Right cardiac atrium (tissue), 5 donors: ENCODE data around the gene CATSPER1. TPM values are rescaled to one million over a fixed set of nuclear protein-coding genes. Genes with fewer than 3 reads are reported as not detected.
"Not testable (repeated sequence)": the region's sequence is repeated elsewhere in the genome, so short reads cannot be mapped to it uniquely, and the experiment has no call there.

Source experiments
- ATAC-seq, 2 donors: fragments of 200-7000 bp; cut with Tn5 transposase; one replicate each; pipeline versions ENCODE4 v1.8.0 to v1.9.1; 2020; ENCODE audit warnings: moderate library complexity in 2 of 2, mild to moderate bottlenecking in 1 of 2
- DNase-seq, 3 donors: peaks; one replicate each; pipeline ENCODE4 v3.0.0-alpha.2; 2020
- H3K27ac ChIP-seq: one replicate; pipeline ENCODE4 v1.5.1; 2013; ENCODE audit warnings: mild to moderate bottlenecking, low read length, control low read depth, moderate library complexity
- H3K27me3 ChIP-seq: one replicate; pipeline ENCODE4 v1.6.1; 2013; ENCODE audit not compliant: control insufficient read depth, insufficient read depth
- H3K4me1 ChIP-seq: one replicate; pipeline ENCODE4 v1.6.1; 2013; ENCODE audit warnings: low read length; ENCODE audit not compliant: control insufficient read depth, insufficient read depth
- H3K4me3 ChIP-seq: one replicate; pipeline ENCODE4 v1.5.1; 2013; ENCODE audit warnings: low read length, control low read depth
- H3K9me3 ChIP-seq: one replicate; pipeline ENCODE4 v1.6.1; 2013; ENCODE audit warnings: low read length; ENCODE audit not compliant: control insufficient read depth
- WGBS: extraction: QIAGEN DNeasy Blood & Tissue Kit; methylation state at CpG from one replicate; pipeline ENCODE4 v1.1.7; 2013; 5-methylcytosine and 5-hydroxymethylcytosine counted together
- intact Hi-C, 4 donors: fragments of 100-400 bp; cut with DNase I; formaldehyde crosslinking; loops; one replicate each; pipeline versions ENCODE4 v1.11.0 to v1.14.0; 2022 to 2023
- polyA plus RNA-seq: library from polyadenylated mRNA; stranded (reverse); fragments of 200-250 nt; gene quantifications from one replicate; pipeline ENCODE4 v1.2.3, GENCODE V29; 2013
- total RNA-seq, 4 donors: library from RNA; stranded (reverse); fragmentation: NEBNext Ultra II Directional; extraction: Animal tissue kit (Norgen Biotek cat#: 25700); gene quantifications; one replicate each; pipeline ENCODE4 v1.2.1, GENCODE V29; 2021
- donor health status: healthy with polysubstance abuse.
- donor health status: DM: no; HTN: yes; CAD: no.
- donor health status: DM: no; HTN: no; CAD: no.
- donor health status: DM: no; HTN: yes; CAD: no; lungs with severe emphysema.
- donor health status: DM: yes; HTN: yes; CAD: no.

CATSPER1 gene
- total and polyA plus RNA-seq, 5 donors = not detected

- 58% methylated on average over 4 of the region's 4 CpGs for WGBS
- ATAC-seq, H3K27me3 ChIP-seq, DNase-seq, intact Hi-C loops, H3K27ac ChIP-seq, H3K9me3 ChIP-seq, H3K4me1 ChIP-seq, H3K4me3 ChIP-seq: not testable (repeated sequence)
Observed at GRCh38 chr11:66010036-66010435, 16.2 kb downstream of the CATSPER1 start.

- no peak for DNase-seq
- Histone ChIP-seq H3K4me1 (peaks cover under 1% of the 10 kb centered on the region), H3K27ac (no peak overlapping the region), H3K27me3 (no peaks in the 10 kb centered on the region), H3K4me3 (no peak overlapping the region), H3K9me3 (no peaks in the 10 kb centered on the region)
- 54% methylated on average over 10 of the region's 10 CpGs for WGBS
- intact Hi-C loops = no loop called here
- ATAC-seq = no peak
Observed at GRCh38 chr11:66008468-66009101, 17.7 kb downstream of the CATSPER1 start.

DNA sequence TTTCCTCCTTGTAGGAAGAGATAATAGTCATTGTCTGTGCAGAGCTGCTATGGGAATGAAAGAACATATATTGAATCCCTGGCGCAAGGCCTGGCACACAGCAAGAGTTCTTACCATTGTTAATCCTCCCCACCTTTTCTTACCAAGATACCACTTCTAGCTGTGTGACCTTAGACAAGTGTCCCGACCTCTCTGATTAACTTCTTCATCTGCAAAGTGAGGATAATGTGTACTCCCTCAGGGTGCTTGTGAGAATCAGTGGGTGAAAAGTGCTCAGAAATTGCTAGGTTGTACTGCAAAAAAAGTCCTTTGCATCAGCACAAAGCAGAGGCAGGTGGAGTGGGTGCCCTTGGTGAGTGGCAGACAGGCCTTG is 18.2 kb downstream of the CATSPER1 start:
- no peak for ATAC-seq
- H3K27me3 ChIP-seq = no peaks in the 10 kb centered on the region
- intact Hi-C loops = no loop called here
- WGBS = 82% methylated on average over 2 of the region's 2 CpGs
- H3K4me3 ChIP-seq = no peak overlapping the region
- peaks cover 5% of the 10 kb centered on the region for H3K4me1 ChIP-seq
- H3K9me3 ChIP-seq = no peaks in the 10 kb centered on the region
- no peak overlapping the region for H3K27ac ChIP-seq
- no peak for DNase-seq

GRCh38 chr11:66007201-66007634 is 19.1 kb downstream of the CATSPER1 start:
- no peak overlapping the region for H3K27ac ChIP-seq
- intact Hi-C loops = no loop called here
- WGBS = 45% methylated on average over 5 of the region's 5 CpGs
- peaks cover 5% of the 10 kb centered on the region for H3K4me1 ChIP-seq
- ATAC-seq (no peak), DNase-seq (no peak)
- no peaks in the 10 kb centered on the region for H3K27me3 ChIP-seq
- no peak overlapping the region for H3K4me3 ChIP-seq
- no peaks in the 10 kb centered on the region for H3K9me3 ChIP-seq

DNA sequence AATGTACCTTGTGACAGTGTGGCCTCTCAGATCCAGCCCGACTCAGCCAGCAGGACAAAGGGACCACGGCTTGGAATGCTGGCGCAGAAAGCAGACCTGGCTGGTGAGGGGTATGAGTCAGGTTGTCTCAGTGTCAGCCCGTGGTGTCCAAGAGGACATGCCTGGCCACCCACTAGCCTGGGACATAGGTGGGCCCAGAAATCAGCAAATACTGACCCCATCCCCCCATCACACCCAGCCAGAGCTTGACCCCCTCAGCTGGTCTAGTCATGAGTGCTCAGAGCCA is 19.4 kb downstream of the CATSPER1 start:
- Histone ChIP-seq H3K27me3 (no peaks in the 10 kb centered on the region), H3K4me1 (peaks cover 5% of the 10 kb centered on the region), H3K4me3 (no peak overlapping the region), H3K27ac (no peak overlapping the region), H3K9me3 (no peaks in the 10 kb centered on the region)
- no peak for DNase-seq
- WGBS = 85% methylated on average over 4 of the region's 4 CpGs
- no peak for ATAC-seq
- intact Hi-C loops = no loop called here

DNA sequence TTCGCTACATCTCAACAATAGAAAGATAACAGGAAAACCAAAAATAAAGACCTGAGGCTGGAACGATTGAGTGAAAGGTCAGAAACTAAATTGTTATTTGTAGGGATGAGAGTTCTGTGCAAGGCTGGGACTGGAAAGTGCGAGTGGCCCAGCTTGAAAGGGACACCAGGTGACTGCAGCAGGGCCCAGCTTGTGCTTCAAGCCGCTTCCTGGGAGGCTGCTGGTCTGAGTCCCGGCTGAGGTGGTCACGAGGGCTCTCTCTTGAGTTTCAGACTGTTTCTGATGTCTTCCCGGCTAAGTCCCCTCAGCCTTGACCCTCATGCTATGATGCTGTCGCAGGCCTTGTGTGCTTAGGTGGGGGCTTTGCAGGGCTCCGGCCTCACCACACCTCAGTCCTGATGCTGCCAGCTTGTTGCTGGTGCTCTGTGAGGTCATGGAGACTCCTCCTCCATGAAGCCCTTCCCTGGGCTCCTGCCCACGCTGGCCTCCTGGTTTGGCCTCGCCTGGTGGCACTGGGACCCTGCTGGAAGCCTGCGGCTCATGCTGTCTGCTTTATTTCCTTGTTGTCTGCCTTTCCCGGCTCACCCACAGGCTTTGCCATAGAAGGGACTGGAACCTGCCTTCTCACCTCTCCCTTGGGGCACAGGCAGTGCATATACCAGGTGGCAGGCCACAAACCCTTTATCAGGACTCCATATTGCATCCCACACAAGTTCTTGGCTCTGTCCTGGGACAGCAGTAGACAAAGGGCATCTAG is 20.0 kb downstream of the CATSPER1 start:
- Histone ChIP-seq H3K27me3 (no peaks in the 10 kb centered on the region), H3K4me1 (peaks cover 5% of the 10 kb centered on the region), H3K27ac (no peak overlapping the region), H3K9me3 (no peaks in the 10 kb centered on the region), H3K4me3 (no peak overlapping the region)
- intact Hi-C loops = no loop called here
- WGBS = 80% methylated on average over 13 of the region's 13 CpGs
- ATAC-seq (no peak), DNase-seq (no peak)

GRCh38 chr11:66004186-66004585 is 22.1 kb downstream of the CATSPER1 start:
- no peak overlapping the region for H3K4me3 ChIP-seq
- intact Hi-C loops = loop anchor here in 1 of 4 donors (5.0 kb wide), 1 partner anchor 37 kb away; no protein-coding TSS in a partner anchor
- H3K27me3 ChIP-seq = no peaks in the 10 kb centered on the region
- ATAC-seq = no peak
- no peaks in the 10 kb centered on the region for H3K9me3 ChIP-seq
- peaks cover 5% of the 10 kb centered on the region for H3K4me1 ChIP-seq
- no peak overlapping the region for H3K27ac ChIP-seq
- 80% methylated on average over 4 of the region's 4 CpGs for WGBS
- no peak for DNase-seq

GRCh38 chr11:66003291-66003690 is 23.0 kb downstream of the CATSPER1 start:
- Histone ChIP-seq H3K4me3 (peak overlapping the region; percentile 83), H3K4me1 (peaks cover 5% of the 10 kb centered on the region), H3K27me3 (no peaks in the 10 kb centered on the region), H3K27ac (no peak overlapping the region), H3K9me3 (no peaks in the 10 kb centered on the region)
- ATAC-seq = no peak
- intact Hi-C loops = loop anchor here in 1 of 4 donors (5.0 kb wide), 1 partner anchor 36 kb away; no protein-coding TSS in a partner anchor
- 63% methylated on average over 6 of the region's 6 CpGs for WGBS
- peak in 1 of 3 donors; percentile 40 for DNase-seq

DNA sequence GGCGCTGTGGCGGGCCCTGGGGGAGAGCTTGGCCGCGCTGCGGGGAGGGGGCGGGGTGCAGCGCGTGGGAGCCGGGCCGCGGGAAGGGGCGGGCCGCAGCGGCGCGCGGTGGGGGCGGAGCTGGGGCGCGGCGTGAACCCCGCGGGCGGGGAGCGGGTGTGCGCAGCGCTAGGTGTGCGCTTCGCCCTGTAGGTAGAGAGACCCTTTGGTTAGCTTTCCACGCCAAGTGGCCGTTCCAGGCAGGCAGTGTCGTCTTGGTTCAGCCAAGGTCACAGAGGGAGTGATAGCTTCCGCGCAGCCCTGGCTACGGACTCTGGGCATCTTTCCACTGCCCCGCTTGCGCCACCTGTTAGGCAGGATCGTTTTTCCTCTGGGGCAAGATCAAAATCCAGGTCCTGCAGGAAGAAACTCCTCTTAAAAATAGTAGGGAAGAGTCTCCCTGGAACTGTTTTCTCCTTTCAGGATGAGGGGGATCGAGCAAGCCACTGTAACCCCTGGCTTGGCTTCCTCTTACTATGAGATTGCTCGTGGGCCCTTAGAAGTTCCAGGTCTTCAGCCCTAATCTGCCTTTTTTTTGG is 23.5 kb downstream of the CATSPER1 start:
- H3K27me3 ChIP-seq = no peaks in the 10 kb centered on the region
- intact Hi-C loops = loop anchor here in 1 of 4 donors (5.0 kb wide), 1 partner anchor 35 kb away; no protein-coding TSS in a partner anchor
- under 1% methylated on average over 40 of the region's 40 CpGs for WGBS
- H3K9me3 ChIP-seq = no peaks in the 10 kb centered on the region
- ATAC-seq (peak; percentile 87 to 88), DNase-seq (peak in 2 of 3 donors; percentile 55 to 81)
- peak overlapping the region; percentile 99 for H3K27ac ChIP-seq
- H3K4me1 ChIP-seq = peaks cover 5% of the 10 kb centered on the region
- H3K4me3 ChIP-seq = peak overlapping the region; percentile 83

- H3K9me3 ChIP-seq = no peaks in the 10 kb centered on the region
- intact Hi-C loops = loop anchor here in 1 of 4 donors (5.0 kb wide), 1 partner anchor 35 kb away; no protein-coding TSS in a partner anchor
- ATAC-seq = peak; percentile 92 to 93
- DNase-seq = peak; percentile 92 to 94 (median 93)
- H3K4me1 ChIP-seq = peaks cover 5% of the 10 kb centered on the region
- H3K4me3 ChIP-seq = peak within 1 kb of the TSS; percentile 83
- under 1% methylated on average over 55 of the region's 55 CpGs for WGBS
- no peaks in the 10 kb centered on the region for H3K27me3 ChIP-seq
- H3K27ac ChIP-seq = peak within 1 kb of the TSS; percentile 99
Observed at GRCh38 chr11:66001942-66002647, 24.2 kb downstream of the CATSPER1 start, which contains the start of the genes BANF1 and EIF1AD. Gene BANF1 (plus strand): TSS chr11:66002503. CDS start chr11:66003251, 748 bp downstream. Gene EIF1AD (minus strand): TSS chr11:66002157. CDS start chr11:66000389, 1,768 bp downstream.
